ENCODE data around the gene TMEM59L.

DNA sequence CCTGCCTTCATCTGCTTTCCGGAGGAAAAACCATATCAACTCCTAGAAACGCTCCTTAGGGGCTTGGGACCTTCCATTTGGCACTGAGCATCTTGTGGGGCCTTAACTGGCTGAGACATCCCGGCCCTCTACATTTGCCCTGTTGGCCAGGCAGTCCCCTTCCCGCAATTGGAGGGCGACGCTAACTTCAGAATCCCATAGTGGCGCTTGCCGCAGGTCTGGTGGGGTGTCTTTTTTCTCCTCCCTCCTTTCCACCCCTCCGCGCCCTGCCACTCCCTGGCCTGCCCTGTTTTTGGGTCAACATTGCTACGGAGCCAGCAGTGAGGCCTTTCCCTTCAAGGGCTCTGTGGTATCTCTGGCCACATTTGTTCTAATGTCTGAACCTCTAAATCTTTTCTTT, 57.2 kb downstream of the TMEM59L start:
- TF ChIP-seq, protein P1, sequence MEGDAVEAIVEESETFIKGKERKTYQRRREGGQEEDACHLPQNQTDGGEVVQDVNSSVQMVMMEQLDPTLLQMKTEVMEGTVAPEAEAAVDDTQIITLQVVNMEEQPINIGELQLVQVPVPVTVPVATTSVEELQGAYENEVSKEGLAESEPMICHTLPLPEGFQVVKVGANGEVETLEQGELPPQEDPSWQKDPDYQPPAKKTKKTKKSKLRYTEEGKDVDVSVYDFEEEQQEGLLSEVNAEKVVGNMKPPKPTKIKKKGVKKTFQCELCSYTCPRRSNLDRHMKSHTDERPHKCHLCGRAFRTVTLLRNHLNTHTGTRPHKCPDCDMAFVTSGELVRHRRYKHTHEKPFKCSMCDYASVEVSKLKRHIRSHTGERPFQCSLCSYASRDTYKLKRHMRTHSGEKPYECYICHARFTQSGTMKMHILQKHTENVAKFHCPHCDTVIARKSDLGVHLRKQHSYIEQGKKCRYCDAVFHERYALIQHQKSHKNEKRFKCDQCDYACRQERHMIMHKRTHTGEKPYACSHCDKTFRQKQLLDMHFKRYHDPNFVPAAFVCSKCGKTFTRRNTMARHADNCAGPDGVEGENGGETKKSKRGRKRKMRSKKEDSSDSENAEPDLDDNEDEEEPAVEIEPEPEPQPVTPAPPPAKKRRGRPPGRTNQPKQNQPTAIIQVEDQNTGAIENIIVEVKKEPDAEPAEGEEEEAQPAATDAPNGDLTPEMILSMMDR (IDR thresholded peaks at IDR 0.05; ENCODE audit: insufficient read depth, low read depth, low read length): no peak
- TF ChIP-seq EZH2 (IDR thresholded peaks at IDR 0.05; ENCODE audit: insufficient read depth, low read length): no peak
